Measurements from ENCODE around the gene TMEM156.

TMEM156 gene

DNA sequence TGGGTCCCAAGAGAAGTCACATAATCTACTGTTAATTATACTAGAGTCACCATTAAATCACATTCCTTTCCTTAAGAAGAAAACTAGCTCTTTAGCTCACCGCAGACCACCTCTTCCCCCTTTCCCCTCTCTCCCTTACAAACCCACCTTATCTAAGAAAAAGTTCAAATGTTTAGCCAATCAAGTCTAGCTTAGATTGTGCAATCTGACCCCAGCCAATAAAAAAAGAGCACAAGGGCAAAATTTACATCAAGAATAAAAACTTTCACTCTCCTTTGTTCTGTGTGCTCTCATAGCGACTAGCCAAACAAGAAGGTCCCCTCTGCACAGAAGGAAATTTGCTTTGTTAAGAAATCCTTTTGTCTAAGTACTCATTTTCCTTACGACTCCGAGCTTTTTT lies 76.3 kb downstream of the TMEM156 start:
- H3K27ac ChIP-seq: no peak overlapping the region
- TF ChIP-seq, protein P1, sequence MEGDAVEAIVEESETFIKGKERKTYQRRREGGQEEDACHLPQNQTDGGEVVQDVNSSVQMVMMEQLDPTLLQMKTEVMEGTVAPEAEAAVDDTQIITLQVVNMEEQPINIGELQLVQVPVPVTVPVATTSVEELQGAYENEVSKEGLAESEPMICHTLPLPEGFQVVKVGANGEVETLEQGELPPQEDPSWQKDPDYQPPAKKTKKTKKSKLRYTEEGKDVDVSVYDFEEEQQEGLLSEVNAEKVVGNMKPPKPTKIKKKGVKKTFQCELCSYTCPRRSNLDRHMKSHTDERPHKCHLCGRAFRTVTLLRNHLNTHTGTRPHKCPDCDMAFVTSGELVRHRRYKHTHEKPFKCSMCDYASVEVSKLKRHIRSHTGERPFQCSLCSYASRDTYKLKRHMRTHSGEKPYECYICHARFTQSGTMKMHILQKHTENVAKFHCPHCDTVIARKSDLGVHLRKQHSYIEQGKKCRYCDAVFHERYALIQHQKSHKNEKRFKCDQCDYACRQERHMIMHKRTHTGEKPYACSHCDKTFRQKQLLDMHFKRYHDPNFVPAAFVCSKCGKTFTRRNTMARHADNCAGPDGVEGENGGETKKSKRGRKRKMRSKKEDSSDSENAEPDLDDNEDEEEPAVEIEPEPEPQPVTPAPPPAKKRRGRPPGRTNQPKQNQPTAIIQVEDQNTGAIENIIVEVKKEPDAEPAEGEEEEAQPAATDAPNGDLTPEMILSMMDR (IDR thresholded peaks at IDR 0.05): no peak
- TF ChIP-seq ZFX (IDR thresholded peaks at IDR 0.05; ENCODE audit: borderline replicate concordance): no peak

DNA sequence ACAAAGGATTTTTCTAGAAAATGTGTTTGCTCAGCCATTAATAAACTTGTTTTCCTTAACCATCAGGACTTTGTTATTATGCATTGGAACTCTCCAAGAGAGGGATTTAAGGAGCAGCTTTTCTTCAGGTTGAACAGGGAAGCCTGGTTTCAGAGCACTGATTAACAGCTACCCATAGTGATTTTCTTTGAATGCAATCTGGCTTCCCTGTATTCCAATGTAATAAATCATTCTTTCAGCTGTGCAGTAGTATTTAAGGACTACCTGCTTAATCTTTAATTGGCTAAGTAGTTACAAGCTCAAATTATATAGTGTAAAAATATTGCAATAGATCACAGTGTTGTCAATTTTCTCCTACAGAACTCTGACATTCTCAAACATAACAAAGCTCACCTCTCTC lies 77.5 kb downstream of the TMEM156 start:
- H3K27ac ChIP-seq: no peak overlapping the region
- TF ChIP-seq ZFX (IDR thresholded peaks at IDR 0.05; ENCODE audit: borderline replicate concordance): no peak
- TF ChIP-seq, protein P1 (IDR thresholded peaks at IDR 0.05): no peak

DNA sequence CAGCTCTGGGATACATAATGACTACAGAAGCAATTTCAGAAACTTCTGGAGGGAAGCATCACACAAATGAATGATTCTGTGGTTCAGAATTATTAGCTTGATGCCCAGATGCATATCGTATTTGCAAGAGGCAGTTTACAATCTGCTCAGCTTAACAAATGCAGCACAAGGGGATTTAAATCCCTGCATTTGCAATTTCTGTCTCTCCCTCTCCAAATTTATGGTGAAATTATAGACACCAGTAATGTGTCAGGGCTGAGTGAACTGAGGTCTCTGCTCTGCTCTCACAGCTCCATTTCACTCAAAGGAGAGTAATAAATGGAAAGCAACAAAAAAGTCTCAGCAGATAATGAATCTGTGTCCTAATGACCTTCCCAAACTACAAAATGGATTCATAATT lies 80.2 kb downstream of the TMEM156 start:
- no peak overlapping the region for H3K27ac ChIP-seq
- TF ChIP-seq, protein P1 (IDR thresholded peaks at IDR 0.05): no peak
- no peak for TF ChIP-seq ZFX (IDR thresholded peaks at IDR 0.05; ENCODE audit: borderline replicate concordance)

DNA sequence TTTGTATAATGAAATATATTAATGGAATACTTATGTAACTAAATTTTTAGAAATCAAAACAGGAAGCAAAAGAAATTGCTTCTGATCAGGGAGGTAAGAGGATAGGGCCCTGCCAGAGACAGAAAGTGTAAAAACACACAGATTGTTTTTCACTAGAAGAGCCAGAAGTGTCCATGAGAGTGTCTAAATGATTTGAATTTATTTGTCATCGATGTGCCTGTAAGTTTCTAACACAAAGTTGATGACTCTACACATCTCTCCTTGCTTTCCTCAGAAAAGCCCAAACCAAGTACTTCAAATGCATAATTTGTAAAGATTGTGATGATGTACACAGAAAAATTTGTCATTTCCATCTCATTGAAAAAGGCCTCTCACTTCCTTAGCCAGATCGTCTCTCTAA lies 80.6 kb downstream of the TMEM156 start:
- TF ChIP-seq ZFX (IDR thresholded peaks at IDR 0.05; ENCODE audit: borderline replicate concordance): no peak
- TF ChIP-seq, protein P1 (IDR thresholded peaks at IDR 0.05): no peak
- H3K27ac ChIP-seq: no peak overlapping the region

DNA sequence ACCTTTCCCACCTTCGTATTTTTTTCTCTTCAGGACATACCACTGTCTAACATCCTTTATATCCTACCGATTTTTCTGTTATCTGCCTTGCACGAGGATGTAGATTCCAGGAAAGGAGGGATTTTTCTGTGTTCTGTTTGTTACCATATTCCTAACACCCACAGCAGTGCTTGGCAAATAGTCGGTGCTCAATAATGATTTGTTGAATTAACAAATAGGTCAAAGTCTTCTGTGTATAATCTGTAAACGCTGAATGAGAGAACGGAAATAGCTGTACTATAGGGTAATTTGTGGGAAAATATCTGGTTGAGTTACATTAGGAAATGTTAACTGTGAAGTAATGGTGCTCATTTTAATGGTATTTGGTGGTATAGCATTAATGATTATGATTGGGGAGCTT lies 81.5 kb downstream of the TMEM156 start:
- TF ChIP-seq, protein P1 (IDR thresholded peaks at IDR 0.05): no peak
- no peak for TF ChIP-seq ZFX (IDR thresholded peaks at IDR 0.05; ENCODE audit: borderline replicate concordance)
- no peak overlapping the region for H3K27ac ChIP-seq

DNA sequence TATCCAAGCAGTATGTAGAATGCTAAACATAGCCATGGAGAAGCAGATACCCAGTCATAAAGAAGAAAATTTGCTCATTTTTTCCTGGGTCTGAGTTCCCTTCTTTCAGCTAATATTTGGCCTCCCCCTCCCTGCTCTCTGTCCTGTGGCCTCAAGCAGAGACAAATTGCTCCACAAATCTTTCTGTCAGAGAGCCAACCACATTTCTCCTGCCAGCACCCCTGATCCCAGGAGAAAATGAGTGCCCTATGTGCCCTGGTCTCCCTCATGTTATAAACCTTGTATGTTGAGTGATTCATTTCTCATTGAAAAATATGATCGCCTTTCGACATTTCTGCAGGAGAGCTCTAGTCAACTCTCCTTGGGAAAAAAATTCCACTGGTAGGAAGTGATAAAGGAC lies 82.0 kb downstream of the TMEM156 start:
- no peak overlapping the region for H3K27ac ChIP-seq
- TF ChIP-seq ZFX (IDR thresholded peaks at IDR 0.05; ENCODE audit: borderline replicate concordance): no peak
- TF ChIP-seq, protein P1 (IDR thresholded peaks at IDR 0.05): no peak

DNA sequence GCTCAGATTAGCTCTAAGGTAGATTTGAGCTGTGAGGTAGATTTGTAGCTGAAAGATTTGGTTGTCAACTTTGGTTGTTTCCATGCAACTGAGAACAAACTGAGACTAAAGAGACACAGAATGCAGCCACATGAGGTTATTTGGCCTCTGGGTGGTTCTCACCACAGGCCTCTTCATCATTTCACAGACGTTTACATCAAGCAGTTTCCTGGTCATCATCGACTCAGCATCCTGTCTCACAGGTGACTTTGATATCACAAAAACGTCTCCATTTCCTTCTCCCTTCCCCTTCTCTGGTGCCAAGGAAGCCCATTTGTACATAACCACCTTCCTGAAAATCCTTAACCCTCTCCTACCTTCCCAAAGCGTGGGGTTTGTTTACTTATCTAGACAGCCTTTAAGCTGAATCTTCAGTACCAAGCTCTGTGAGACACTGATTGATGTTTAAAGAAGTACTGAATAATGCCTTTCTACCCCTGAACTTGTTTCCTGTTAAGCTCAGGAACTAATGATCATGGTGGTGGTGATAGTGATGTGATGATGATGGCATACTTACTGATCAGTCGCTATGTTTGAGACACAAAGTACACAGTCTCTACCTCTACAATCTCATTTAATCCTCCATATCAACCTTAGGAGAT lies 82.7 kb downstream of the TMEM156 start:
- H3K27ac ChIP-seq: no peak overlapping the region
- no peak for TF ChIP-seq ZFX (IDR thresholded peaks at IDR 0.05; ENCODE audit: borderline replicate concordance)
- TF ChIP-seq, protein P1 (IDR thresholded peaks at IDR 0.05): no peak
